GM19025 (cell line): ENCODE measurements around the gene SDR42E2.
A peak's percentile ranks its signal among the peaks of the same experiment; 100 is the strongest.
"Not testable (repeated sequence)": the region's sequence is repeated elsewhere in the genome, so short reads cannot be mapped to it uniquely, and the experiment has no call there.

Experiments
- ATAC-seq: cut with Tn5 transposase; IDR thresholded peaks from one replicate; pipeline ENCODE4 v1.9.1; 2021; ENCODE audit warnings: mild to moderate bottlenecking, low read depth, moderate library complexity; ENCODE audit not compliant: unreplicated experiment

The SDR42E2 gene

GRCh38 chr16:22190081-22190775 lies 27.9 kb downstream of the SDR42E2 start:
- peak; percentile 61 for ATAC-seq

GRCh38 chr16:22190776-22191531 lies 28.6 kb downstream of the SDR42E2 start:
- ATAC-seq, result peak; percentile 36

- ATAC-seq, result no peak
Measured at GRCh38 chr16:22191532-22192260, 29.4 kb downstream of the SDR42E2 start.

- no peak for ATAC-seq
Measured at GRCh38 chr16:22192261-22193062, 30.2 kb downstream of the SDR42E2 start.

GRCh38 chr16:22193063-22193411 lies 30.7 kb downstream of the SDR42E2 start:
- no peak for ATAC-seq

- no peak for ATAC-seq
Measured at GRCh38 chr16:22194707-22195444, 32.6 kb downstream of the SDR42E2 start.

GRCh38 chr16:22195445-22195694 lies 33.1 kb downstream of the SDR42E2 start:
- no peak for ATAC-seq

- ATAC-seq, result peak; percentile 27
Measured at GRCh38 chr16:22195695-22196558, 33.6 kb downstream of the SDR42E2 start.

- not testable (repeated sequence) for ATAC-seq
Measured at GRCh38 chr16:22196559-22197168, 34.4 kb downstream of the SDR42E2 start.

GRCh38 chr16:22198547-22199293 lies 36.4 kb downstream of the SDR42E2 start:
- no peak for ATAC-seq

- ATAC-seq, result no peak
Measured at GRCh38 chr16:22202261-22202637, 39.9 kb downstream of the SDR42E2 start.

- ATAC-seq, result no peak
Measured at GRCh38 chr16:22203091-22203490, 40.8 kb downstream of the SDR42E2 start.

GRCh38 chr16:22204091-22204655 lies 41.9 kb downstream of the SDR42E2 start:
- ATAC-seq, result no peak

- ATAC-seq, result no peak
Measured at GRCh38 chr16:22205577-22206012, 43.3 kb downstream of the SDR42E2 start.

- ATAC-seq, result peak; percentile 71
Measured at GRCh38 chr16:22206013-22206841, 43.9 kb downstream of the SDR42E2 start, which contains the start of gene EEF2K. EEF2K (plus strand) TSS chr16:22206278; CDS start chr16:22225730, 19,452 bp downstream.

- peak; percentile 45 for ATAC-seq
Measured at GRCh38 chr16:22206842-22207714, 44.8 kb downstream of the SDR42E2 start.
